Neutrophil (primary cell): Measurements from ENCODE around the gene MTMR2.

Source experiments
- H3K27ac ChIP-seq: fragments of 200-600 bp; sonication (generic); 2 replicates; pipeline ENCODE4 v1.5.1; 2016; ENCODE audit warnings: mild to moderate bottlenecking, moderate library complexity
- H3K27me3 ChIP-seq: fragments of 200-600 bp; sonication (generic); 2 replicates; pipeline ENCODE4 v1.6.0; 2016; ENCODE audit warnings: mild to moderate bottlenecking
- H3K36me3 ChIP-seq: fragments of 200-600 bp; sonication (generic); 2 replicates; pipeline ENCODE4 v1.5.1; 2017
- H3K4me1 ChIP-seq, 2 experiments: fragments of 200-600 bp in 1 of 2; sonication (generic) in 1 of 2; 1 replicate in 1 of 2; 2 replicates in 1 of 2; pipeline versions ENCODE4 v1.5.1 to v1.6.1; 2013 to 2016; ENCODE audit warnings: low read depth in 1 of 2, low read length in 1 of 2, mild to moderate bottlenecking in 1 of 2, moderate library complexity in 1 of 2; ENCODE audit not compliant: control insufficient read depth in 1 of 2, insufficient read depth in 1 of 2
- H3K4me3 ChIP-seq, 2 experiments: fragments of 200-600 bp in 1 of 2; sonication (generic) in 1 of 2; 1 replicate in 1 of 2; 2 replicates in 1 of 2; pipeline ENCODE4 v1.5.1; 2013 to 2016; ENCODE audit warnings: low read depth in 1 of 2, low read length in 1 of 2, mild to moderate bottlenecking in 1 of 2, moderate library complexity in 1 of 2
- H3K9me3 ChIP-seq: fragments of 200-600 bp; sonication (generic); 2 replicates; pipeline ENCODE4 v1.5.1; 2016
- CTCF ChIP-seq: fragments of 200-600 bp; sonication (generic); IDR thresholded peaks from 2 replicates; pipeline ENCODE4 v1.5.1; 2016; ENCODE audit warnings: antibody characterized with exemption

The MTMR2 gene

DNA sequence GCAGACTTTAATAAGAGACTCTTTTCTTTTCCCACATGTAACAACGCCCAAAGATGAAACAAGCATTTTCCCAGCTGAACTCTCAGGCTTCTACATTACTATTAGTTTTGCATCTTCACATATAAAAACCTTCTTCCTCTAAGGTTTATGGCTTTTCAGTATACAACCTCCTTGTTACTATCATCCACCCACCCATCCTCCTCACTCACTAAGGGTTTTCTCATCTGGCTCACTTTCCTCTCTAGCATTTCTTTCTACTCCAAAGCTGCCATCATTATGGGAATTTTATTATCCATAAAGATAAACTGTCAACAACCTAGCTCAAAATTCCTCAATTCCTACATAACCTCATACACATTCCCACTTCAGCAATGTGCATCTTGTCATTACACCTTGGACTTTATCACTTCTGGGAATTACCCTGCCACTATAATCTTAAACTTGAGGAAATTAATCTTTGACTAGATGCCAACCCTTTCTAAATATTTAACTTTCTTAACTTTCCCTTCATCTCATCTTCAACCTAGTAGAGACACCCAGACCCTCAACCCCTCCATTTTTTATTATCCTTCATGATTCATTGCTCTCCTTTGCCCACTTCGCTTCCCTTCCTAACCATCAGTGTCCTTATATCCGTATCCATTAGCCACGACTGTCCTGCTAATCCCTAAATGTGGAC is 30.9 kb downstream of the MTMR2 start:
- Histone ChIP-seq H3K27ac (no peak overlapping the region), H3K36me3 (no peaks in the 10 kb centered on the region), H3K27me3 (no peaks in the 10 kb centered on the region), H3K9me3 (no peaks in the 10 kb centered on the region), H3K4me3 (no peak overlapping the region), H3K4me1 (no peaks in the 10 kb centered on the region)
- TF ChIP-seq CTCF: no peak

DNA sequence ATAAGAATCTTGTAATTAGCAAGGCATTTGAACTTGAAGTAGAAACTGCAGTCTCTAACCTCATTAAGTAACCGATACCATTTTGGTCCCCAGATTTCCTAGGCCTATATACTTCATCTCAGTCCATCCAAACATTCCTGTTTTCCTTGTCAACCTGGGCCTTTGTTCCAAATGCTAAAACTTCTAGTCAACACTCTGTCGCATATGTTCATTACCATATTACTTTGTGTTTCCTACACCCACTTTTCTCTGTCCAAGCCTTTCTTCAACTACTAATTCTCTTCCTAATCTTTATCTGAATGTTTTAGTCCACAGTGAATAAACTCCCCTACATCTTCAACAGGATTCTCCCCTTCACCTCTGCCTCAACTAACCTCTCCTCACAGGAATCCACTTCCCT is 31.4 kb downstream of the MTMR2 start:
- no peak overlapping the region for H3K4me3 ChIP-seq

GRCh38 chr11:95891423-95892170 is 32.3 kb downstream of the MTMR2 start:
- Histone ChIP-seq H3K4me3 (no peak overlapping the region), H3K4me1 (no peaks in the 10 kb centered on the region), H3K9me3 (no peaks in the 10 kb centered on the region), H3K27me3 (no peaks in the 10 kb centered on the region), H3K27ac (no peak overlapping the region), H3K36me3 (no peaks in the 10 kb centered on the region)
- no peak for TF ChIP-seq CTCF

More for the DNA sequence above, 31.4 kb downstream of the MTMR2 start:
- Histone ChIP-seq H3K36me3 (no peaks in the 10 kb centered on the region), H3K27me3 (no peaks in the 10 kb centered on the region), H3K27ac (no peak overlapping the region), H3K9me3 (no peaks in the 10 kb centered on the region), H3K4me1 (no peaks in the 10 kb centered on the region)
- TF ChIP-seq CTCF: no peak

GRCh38 chr11:95888852-95889251 is 35.1 kb downstream of the MTMR2 start:
- Histone ChIP-seq H3K9me3 (no peaks in the 10 kb centered on the region), H3K36me3 (no peaks in the 10 kb centered on the region), H3K4me3 (no peak overlapping the region), H3K27ac (no peak overlapping the region), H3K27me3 (no peaks in the 10 kb centered on the region), H3K4me1 (no peaks in the 10 kb centered on the region)
- no peak for TF ChIP-seq CTCF

DNA sequence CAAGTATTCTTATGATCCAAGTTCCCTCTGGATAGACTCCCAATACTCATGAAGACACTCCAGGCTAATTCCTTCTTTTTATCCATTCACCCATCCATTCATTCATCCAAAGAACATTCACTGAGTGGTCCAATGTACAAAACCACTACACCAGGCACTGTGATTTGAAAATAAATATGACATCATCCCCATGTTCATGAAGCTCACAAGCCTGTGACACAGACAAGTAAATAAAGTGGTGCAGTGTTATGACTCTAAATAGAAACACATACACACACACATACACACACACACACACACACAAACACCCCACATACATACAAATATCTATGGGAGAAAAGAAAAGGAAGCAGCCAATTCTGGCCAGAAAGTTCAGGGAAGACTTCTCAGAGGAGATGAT is 35.5 kb downstream of the MTMR2 start:
- no peak for TF ChIP-seq CTCF
- Histone ChIP-seq H3K9me3 (no peaks in the 10 kb centered on the region), H3K4me3 (no peak overlapping the region), H3K36me3 (no peaks in the 10 kb centered on the region), H3K4me1 (no peaks in the 10 kb centered on the region), H3K27ac (no peak overlapping the region), H3K27me3 (no peaks in the 10 kb centered on the region)
